B cell (primary cell): ENCODE data around the gene TAL1.

ENCODE experiments used
- CTCF ChIP-seq: fragments of 200-600 bp; IDR thresholded peaks from one replicate; pipeline ENCODE4 v1.8.0; 2022; ENCODE audit warnings: antibody characterized with exemption, mild to moderate bottlenecking
- EZH2 ChIP-seq: IDR thresholded peaks from 2 replicates; pipeline ENCODE4 v1.6.1; 2012; ENCODE audit warnings: borderline replicate concordance, low read depth, mild to moderate bottlenecking, moderate library complexity, low read length; ENCODE audit not compliant: insufficient read depth, poor library complexity, severe bottlenecking

- no peak for TF ChIP-seq CTCF
- TF ChIP-seq EZH2 = no peak
Measured at GRCh38 chr1:47205918-47206317, 26.1 kb downstream of the TAL1 start.
